ENCODE data around the gene OBP2B. TPM values are rescaled to one million over a fixed set of nuclear protein-coding genes. Genes with fewer than 3 reads are reported as not detected.
"Not testable (repeated sequence)": the region's sequence is repeated elsewhere in the genome, so short reads cannot be mapped to it uniquely, and the experiment has no call there.

Gene OBP2B
- total RNA-seq, 1 experiment from 2014 or later = not detected

DNA sequence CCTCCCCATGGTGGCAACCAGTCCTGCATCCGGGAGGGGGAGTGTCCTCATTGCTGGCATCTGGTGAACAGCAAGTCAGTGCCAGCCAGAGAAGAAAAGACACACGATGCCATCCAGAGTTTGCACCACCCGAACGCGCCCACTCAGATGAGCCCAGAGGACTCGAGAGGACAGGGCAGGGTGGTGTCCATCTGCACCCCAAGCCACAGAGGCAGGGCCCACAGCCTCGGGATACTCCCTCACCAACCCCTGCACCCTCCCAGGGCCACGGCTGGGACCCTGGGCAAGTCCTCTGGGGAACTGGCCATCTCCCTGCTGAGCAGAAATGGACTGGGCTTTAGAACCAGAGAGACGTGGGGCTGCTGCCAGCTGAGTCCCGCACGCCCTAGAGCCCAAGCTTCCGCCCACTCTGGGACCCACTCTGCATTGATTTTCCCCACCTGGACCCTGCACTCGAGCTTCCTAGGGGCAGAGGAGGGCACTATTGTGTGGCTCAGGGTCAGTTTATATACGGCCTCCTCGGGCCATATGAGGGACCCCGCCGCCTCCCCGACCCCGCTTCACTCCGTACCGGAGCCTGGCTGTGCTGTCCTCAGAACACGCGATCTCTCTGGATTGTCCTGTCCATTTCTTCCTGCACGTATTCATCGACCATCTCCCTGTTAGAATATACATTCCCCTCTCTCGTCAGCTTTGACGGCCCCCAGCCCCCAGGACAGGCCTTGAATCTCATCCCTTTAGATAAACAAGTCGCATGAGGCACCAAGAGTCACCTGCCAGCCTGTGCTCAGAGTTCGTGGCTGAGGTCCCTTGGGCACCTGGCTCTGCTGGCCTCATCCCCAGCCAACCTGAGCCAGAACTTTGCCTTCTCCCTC lies 514 bp upstream of the OBP2B start:
- not testable (repeated sequence) for DNase-seq, H3K4me3 ChIP-seq, H3K36me3 ChIP-seq, H3K9me3 ChIP-seq, H3K27me3 ChIP-seq

DNA sequence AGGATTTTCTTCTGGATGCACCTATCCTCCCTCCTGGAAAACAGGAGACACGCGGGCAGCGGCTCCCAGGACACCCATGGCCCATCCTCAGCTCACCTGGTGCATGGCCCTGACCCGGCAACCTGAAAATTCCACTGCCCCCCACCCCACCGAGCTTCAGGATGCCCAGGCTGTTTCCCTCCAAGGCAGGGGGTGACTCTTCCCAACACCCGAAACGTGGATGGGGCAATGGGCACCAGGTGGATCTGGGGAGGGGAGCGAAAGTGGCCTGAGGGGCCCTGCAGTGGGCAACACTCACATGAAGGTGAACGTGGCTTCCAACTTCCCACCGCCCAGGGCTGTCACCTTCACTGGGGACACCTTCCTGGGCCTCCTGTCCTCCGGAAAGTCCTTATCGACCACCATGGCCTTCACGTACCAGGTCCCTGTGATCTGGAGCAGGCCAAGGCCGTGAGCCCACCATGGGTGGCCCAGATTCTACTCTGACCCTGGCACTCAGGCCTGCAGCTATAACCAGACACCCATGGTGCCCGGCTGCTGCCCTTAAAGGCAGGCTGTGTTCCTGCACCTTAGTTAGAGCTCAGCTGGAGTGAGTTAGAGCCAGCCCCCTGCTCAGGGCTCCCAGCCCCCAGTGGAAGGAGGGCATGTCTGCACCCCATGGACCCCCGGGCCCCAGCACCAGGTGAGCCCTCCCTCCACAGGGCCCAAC lies 725 bp downstream of the OBP2B start:
- H3K4me3 ChIP-seq, DNase-seq, H3K27me3 ChIP-seq, H3K9me3 ChIP-seq, H3K36me3 ChIP-seq: not testable (repeated sequence)

DNA sequence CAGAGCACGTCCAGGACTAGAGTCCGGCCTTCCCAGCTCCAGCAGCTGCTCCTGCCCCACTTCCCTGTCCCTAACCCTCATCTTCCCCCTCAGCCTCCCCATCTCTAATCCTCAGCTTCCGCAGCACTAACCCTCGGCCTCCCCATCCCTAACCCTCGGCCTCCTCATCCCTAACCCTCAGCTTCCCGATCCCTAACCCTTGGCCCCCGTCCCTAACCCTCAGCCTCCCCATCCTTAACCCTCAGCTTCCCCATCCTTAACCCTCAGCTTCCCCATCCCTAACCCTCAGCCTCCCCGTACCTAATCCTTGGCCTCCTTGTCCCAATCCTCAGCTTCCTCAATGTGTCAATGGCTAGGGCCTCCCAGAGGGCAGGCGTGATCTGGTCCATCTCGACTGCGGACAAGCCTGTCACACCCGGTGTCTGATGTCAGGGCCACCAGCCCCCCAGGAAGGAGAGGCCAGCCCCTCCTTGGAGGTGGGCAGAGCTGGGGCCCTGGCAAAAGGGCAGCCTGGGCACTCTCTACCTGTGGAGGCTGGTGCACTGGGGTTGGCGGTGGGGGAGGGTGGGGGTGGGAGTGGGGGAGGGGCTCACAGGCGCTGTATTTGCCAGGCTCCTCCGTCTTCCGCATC lies 1.4 kb downstream of the OBP2B start:
- Histone ChIP-seq H3K4me3 (no peak overlapping the region), H3K27me3 (no peaks in the 10 kb centered on the region), H3K36me3 (no peaks in the 10 kb centered on the region), H3K9me3 (peaks cover 9% of the 10 kb centered on the region; the same call in 1 of the 2 replicates)
- no peak for DNase-seq

DNA sequence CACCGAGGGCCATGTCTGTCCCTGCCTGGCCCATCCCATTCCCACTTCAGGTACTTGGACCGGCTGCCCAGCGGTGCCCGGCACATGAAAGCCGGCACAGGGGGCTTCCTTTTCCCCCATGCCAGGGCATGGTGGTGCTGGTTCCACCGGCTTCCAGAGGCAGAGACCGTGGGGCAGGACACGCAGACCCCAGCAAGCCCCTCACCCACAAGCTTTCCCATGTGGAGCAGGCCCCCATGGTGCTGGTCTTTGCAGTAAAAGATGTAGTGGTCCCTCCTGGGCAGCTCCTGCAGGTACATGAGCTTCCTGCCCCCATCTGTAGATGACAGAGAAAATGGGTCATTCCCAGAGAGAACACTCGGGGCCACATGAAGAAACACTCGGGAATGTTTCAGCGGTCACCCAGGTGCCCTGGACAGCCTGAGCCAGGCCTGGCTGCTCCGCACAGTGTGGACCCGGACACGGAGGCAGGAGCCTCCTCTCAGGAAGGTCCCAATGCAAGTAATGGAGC lies 2.0 kb downstream of the OBP2B start:
- DNase-seq = no peak
- Histone ChIP-seq H3K27me3 (no peaks in the 10 kb centered on the region), H3K4me3 (no peak overlapping the region), H3K36me3 (no peaks in the 10 kb centered on the region), H3K9me3 (peaks cover 7% of the 10 kb centered on the region; the same call in 1 of the 2 replicates)

DNA sequence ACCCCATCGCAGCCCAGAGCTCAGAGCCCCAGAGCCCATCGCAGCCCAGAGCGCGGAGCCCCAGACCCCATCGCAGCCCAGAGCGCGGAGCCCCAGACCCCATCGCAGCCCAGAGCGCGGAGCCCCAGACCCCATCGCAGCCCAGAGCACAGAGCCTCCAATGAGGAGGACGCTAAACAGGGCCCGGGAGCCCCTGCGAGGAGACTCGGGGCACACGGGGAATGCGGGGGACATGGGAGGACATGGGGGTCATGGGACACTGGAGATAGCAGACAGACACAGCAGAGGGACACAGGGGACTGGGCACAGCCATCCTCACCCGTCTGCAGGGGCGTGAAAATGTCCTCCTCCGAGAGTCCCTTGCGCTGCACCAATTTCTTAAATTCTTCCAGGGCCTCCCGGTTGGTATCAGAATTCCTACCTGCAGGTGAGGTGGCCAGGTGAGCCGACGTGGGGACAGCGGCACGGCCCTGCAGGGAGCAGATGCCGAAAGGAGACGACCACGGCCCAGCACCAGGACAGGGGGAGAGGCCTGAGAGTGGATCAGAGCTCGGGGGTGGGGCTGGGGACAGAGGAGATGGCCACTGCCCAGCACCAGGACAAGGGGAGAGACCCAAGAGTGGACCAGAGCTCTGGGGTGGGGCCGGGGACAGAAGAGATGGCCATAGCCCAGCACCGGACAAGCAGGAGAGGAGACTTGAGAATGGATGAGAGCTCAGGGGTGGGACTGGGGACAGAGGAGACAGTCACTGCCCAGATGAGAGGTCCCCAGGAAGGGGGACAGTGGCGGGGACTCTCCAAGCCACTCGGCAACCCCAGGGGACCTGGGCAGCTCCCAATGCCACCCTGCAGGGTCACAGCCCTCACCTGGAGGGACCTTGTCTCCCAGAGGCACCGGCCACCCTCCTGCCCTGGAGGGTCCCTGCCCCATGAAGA lies 2.8 kb downstream of the OBP2B start:
- DNase-seq = no peak
- no peak overlapping the region for H3K4me3 ChIP-seq
- H3K27me3 ChIP-seq = no peaks in the 10 kb centered on the region
- no peaks in the 10 kb centered on the region for H3K9me3 ChIP-seq
- no peaks in the 10 kb centered on the region for H3K36me3 ChIP-seq

DNA sequence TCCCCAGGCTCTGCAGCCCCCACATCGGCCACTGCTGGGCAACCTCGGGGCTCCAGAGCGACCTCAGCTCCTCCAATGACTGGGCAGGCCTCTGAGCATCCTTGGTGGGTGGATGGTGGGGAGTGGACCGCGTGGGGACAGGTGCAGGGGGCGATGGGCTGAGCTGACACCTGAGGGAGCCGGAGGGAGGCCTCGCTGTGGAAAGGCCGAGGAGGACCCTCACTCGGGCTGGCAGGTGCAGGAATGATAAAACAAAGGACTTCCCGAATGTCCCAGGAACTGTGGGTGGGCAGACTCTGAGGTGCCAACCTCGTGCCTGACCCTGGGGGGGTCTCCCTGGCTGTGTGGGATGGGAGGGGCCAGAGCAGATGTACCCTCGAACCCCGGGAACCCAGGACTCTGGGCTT lies 3.6 kb downstream of the OBP2B start:
- H3K4me3 ChIP-seq, H3K36me3 ChIP-seq, H3K9me3 ChIP-seq, H3K27me3 ChIP-seq, DNase-seq: not testable (repeated sequence)

DNA sequence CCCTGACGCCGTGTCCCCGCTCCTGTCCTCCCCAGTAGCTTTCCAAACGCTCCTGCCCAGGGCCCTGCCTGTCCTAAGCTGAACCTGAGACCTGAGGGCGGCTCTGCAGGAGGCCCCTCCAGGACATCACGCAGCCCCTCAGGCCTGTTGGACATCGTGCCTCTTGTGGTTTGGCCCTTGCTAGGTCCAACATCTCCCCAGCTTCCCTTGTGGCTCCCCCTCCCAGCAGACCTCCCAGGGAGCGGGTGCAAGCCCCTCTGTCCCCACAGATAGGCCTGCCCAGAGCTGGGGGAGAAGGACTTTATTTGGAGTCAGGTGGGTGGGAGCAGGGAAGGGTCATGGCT lies 4.1 kb downstream of the OBP2B start:
- no peaks in the 10 kb centered on the region for H3K36me3 ChIP-seq
- H3K9me3 ChIP-seq = no peaks in the 10 kb centered on the region
- no peak for DNase-seq
- no peaks in the 10 kb centered on the region for H3K27me3 ChIP-seq
- H3K4me3 ChIP-seq = no peak overlapping the region

DNA sequence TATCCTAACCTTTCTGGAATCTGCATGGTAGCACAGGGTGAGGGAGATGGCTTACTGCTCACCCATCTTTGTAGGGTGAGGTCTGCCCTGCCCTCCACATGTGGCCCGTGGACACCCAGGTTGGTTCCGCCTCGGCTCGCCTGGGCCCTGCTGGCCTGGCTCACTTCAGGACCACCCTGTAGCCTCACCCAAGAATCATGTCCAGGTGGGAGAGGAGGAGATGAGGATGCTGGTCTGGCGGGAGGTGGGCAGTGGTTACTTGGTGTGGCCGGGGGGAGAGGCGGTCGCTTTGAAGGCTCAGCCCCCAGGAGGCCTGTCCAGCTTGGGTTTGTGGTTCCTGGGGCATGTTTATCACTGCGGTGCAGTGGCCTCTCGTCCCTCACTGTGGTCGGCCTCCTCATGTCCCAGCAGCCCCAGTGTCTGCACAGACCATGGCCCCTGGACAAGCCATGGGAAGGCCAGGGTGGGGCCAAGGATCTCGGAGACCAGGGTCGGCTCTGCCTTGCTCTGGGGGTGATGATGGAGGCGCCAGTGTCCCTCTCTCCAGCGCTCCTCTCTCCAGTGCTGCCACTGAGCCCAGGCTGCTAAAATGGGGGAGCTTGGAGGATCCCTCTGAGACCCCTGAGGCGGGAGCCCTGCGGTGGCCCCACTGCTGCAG lies 4.6 kb downstream of the OBP2B start:
- Histone ChIP-seq H3K9me3 (no peaks in the 10 kb centered on the region), H3K36me3 (no peaks in the 10 kb centered on the region), H3K4me3 (no peak overlapping the region), H3K27me3 (no peaks in the 10 kb centered on the region)
- no peak for DNase-seq

DNA sequence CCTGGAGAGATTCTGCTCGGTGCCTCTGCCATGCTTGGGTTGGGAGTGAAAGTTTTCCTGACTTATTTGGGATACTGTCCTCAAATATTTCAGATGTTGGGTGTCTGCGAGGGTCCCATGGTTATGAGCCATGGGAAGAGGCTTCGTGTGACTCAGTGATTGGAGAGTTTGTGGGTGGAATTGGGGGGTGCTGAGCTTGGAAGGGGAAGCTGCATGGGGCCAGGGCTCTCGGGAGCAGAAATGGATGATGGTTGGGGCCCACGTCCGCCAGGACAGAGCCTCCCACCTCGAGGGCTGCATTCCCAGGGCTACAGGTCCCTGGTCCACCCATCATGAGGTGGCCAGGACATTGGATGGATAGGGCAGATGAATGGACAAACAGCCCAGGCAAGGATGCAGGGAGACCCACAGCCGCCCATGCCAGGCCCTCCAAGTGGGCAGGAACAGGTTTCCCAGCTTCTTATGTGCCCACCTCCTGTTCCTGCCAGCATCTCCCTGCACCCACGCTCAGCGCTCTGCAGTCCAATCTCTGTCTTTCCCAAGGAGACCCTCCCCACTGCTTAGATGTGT lies 5.5 kb downstream of the OBP2B start:
- H3K36me3 ChIP-seq = no peaks in the 10 kb centered on the region
- no peaks in the 10 kb centered on the region for H3K27me3 ChIP-seq
- H3K9me3 ChIP-seq = no peaks in the 10 kb centered on the region
- no peak for DNase-seq
- H3K4me3 ChIP-seq = no peak overlapping the region

DNA sequence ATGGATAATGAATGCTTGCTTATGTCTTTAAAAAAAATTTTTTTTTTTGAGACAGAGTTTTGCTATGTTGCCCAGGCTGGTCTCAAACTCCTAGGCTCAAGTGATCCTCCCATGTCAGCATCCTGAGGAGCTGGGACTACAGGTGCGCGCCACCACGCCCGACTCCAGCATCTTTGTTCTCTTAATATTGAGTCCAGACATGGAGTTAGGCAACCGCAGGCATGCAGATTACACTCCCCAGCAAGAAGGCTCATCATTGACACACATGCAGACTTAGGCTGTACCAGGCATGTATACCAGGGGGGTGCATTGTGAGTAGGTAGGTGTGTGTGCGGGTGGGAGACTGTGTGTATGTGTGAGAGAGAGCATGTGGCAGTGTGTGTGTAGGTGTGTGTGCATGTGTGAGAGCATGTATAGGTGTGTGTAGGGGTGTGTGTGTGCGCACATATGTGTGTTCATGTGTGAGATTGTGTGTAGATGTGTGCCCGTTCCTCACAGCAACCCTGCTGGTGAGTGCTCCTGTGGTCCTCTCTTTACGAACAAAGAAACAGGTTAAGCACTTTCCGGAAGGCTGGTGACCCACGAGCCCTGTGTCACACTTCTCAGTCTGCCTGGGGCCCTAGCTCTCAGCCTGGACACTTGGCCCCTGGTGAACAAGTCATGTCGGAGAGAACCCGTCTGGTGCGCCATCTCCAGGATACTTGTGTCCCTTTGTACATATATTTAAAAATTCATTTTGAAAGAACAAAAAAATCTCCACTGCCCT lies 6.2 kb downstream of the OBP2B start:
- no peaks in the 10 kb centered on the region for H3K27me3 ChIP-seq
- no peak overlapping the region for H3K4me3 ChIP-seq
- H3K36me3 ChIP-seq = no peaks in the 10 kb centered on the region
- no peaks in the 10 kb centered on the region for H3K9me3 ChIP-seq
- no peak for DNase-seq

DNA sequence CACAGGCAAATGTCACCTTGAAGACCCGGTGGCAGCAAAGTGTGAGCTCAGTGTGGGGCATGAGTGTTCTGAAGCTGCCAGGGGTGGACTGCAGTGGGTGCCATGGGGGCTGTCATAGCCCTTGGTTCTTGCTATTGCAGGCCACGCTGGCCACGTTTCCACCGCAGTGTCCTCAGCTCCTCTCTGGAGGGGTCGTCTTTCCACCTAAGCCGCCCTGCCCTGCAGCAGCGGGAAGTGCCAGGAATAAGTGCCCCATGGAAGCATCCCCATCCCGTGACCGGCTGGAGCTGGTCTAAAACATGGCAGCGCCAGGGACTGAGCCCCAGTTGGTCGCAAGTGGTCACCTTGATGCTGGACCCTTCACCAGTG lies 6.9 kb downstream of the OBP2B start:
- Histone ChIP-seq H3K27me3 (no peaks in the 10 kb centered on the region), H3K4me3 (no peak overlapping the region), H3K9me3 (no peaks in the 10 kb centered on the region), H3K36me3 (no peaks in the 10 kb centered on the region)
- no peak for DNase-seq

DNA sequence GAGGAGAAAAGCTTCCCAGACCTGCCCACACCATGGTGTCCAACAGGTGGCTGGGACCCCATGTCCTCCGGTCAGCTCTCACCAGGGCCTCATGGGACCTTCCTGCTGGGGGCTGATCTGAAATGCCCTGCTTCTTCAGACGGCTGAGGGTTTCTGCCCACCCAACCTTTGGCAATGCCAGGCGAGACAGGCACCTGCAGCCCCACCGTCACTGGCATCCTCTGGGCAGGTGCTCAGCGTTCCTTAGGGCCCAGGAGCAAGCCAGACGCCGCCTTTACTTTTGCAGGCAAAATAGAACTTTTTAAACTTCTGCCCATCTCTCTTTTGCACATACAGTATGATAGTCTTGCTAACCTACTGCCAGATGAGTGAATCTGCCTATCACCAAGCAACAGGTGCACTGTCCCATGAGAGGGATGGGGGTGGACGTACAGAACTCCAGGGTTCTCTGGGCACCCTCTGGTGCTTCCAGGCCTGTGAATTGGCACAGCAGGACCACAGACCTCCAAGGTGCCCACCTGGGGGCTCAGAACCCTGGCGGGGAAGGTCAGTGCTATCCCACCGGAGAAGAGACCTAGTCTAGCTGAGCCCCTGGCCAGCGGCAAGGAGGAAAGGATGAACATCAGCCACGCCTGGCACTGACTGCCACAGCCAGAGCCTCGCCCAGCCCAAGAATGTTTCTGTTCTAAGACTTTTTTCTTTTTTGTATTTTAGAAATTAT lies 7.5 kb downstream of the OBP2B start:
- no peaks in the 10 kb centered on the region for H3K36me3 ChIP-seq
- no peaks in the 10 kb centered on the region for H3K27me3 ChIP-seq
- H3K9me3 ChIP-seq = no peaks in the 10 kb centered on the region
- H3K4me3 ChIP-seq = no peak overlapping the region
- DNase-seq = no peak

DNA sequence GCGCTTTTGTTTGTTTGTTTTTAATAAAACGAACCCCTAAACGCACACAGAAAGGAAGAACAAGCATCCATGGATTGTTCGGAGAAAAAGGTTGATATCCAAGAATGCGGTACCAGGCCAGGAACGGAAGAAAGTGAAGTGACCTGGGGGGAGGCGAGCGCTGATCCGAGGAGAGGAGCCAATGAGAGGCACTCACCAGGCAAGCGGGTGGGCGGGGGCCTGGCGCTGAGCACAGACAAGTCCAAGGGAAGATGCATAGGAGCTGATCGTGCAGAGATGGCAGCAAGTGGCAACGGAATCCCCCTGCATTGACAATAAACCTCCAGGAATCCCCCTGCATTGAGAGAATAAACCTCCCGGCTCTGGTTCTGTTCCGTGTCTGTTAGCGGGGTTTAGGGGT lies 8.4 kb downstream of the OBP2B start:
- no peaks in the 10 kb centered on the region for H3K9me3 ChIP-seq
- H3K27me3 ChIP-seq = no peaks in the 10 kb centered on the region
- H3K4me3 ChIP-seq = no peak overlapping the region; the same call in 1 of the 2 replicates
- DNase-seq = no peak
- H3K36me3 ChIP-seq = no peaks in the 10 kb centered on the region

DNA sequence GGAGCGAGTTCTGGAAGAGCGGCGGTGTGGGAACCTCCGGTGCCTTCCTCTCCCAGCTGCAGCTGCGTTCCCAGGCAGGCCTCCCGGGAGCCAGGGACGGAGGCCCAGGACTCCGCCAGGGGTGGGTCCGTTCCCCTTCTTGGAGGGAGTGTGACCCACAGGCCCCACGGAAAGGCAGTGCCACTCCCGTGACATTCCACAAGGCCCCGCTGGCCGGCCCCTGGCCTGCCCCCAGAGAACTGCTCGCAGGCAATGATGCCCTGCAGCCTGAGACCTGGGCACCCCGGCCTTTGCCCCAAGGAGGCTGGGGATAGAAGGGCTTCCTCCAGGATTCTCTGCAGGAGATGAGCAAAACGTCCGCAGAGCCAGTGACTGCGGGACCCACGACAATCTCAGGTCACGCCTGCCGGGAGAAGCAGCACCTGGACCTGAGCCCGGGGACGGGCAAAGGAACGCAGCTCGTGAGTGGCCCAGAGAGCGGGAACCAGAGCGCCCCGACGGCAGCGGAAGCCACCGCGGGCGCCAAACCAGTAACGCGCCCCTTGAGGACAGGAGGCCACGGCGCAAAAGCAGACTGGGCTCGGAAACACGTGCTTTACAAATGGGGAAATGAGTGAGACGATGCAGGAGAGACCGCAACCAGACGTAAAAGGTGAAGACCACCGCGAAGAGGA lies 9.3 kb downstream of the OBP2B start:
- peaks cover 4% of the 10 kb centered on the region for H3K9me3 ChIP-seq
- no peaks in the 10 kb centered on the region for H3K27me3 ChIP-seq
- H3K4me3 ChIP-seq = peak overlapping the region; percentile 64
- H3K36me3 ChIP-seq = no peaks in the 10 kb centered on the region
- peak; percentile 84 for DNase-seq
